HG03025 (cell line): ENCODE results near the gene SAMD8.
"Not testable (repeated sequence)": the region's sequence is repeated elsewhere in the genome, so short reads cannot be mapped to it uniquely, and the experiment has no call there.

Experiments
- ATAC-seq: cut with Tn5 transposase; IDR thresholded peaks from one replicate; pipeline ENCODE4 v1.9.1; 2021; ENCODE audit warnings: mild to moderate bottlenecking, moderate library complexity; ENCODE audit not compliant: unreplicated experiment, low FRiP score

Gene SAMD8

GRCh38 chr10:75210282-75211006 is 99.0 kb downstream of the SAMD8 start, which contains the start of gene VDAC2:
Gene VDAC2 (plus strand): TSS chr10:75210796. CDS start chr10:75211159, 363 bp downstream.
- ATAC-seq = peak; percentile 79

GRCh38 chr10:75211007-75211691 is 99.7 kb downstream of the SAMD8 start:
- no peak for ATAC-seq

- ATAC-seq = no peak
These were observed 100.9 kb downstream of the SAMD8 start for GRCh38 chr10:75212343-75212742.

GRCh38 chr10:75220274-75220673 is 108.8 kb downstream of the SAMD8 start:
- ATAC-seq = no peak

DNA sequence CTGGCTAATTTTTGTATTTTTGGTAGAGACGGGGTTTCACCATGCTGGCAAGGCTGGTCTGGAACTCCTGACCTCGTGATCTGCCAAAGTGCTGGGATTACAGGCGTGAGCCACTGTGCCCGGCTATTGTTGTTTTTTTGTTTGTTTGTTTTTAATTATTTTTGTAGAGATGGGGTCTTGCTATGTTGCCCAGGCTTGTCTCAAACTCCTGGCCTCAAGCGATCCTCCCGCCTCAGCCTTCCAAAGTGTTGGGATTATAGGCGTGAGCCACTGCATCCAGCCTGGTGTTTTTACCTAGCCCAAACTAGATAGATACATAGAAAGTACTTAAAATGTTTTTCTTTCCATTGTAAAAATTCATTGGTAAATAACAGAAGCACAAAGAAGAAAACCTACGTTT is 110.0 kb downstream of the SAMD8 start:
- ATAC-seq = not testable (repeated sequence)

DNA sequence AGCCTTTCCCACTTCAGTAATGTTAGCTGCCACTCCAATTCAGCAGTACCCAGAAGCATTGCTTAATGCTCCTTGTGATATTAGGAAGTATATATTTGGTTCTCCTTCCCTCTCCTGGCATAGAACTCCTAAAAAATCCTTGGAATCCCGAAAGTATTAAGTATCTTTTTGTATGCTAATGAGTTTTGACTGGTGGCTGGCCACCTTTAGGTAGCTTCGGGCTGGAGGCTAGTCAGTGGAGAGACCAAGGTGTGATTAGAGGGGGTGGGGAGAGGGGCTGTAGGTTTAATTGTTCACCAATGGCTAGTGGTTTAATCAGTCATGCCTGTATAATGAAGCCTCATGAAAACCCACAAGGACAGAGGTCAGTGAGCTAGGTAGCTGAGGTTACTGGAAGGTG is 112.1 kb downstream of the SAMD8 start:
- no peak for ATAC-seq

DNA sequence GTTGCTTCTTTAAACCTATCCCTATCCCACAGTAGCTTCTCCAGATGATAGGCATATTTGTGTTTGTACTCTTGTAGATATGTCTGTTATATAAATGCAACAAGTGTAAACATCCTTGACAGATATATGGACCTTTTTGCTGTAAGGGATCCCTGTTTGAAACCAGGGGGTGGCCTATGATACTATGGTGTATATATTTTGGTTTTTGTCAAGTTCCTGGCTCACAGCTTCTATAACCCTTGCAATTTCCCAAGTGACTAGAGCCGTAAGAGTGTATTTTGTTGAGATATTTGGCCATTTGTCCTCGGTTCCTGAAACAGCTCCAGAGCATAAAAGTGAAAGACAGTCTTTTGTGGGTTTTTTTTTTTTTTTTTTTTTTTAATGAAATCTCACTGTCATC is 114.6 kb downstream of the SAMD8 start:
- no peak for ATAC-seq

DNA sequence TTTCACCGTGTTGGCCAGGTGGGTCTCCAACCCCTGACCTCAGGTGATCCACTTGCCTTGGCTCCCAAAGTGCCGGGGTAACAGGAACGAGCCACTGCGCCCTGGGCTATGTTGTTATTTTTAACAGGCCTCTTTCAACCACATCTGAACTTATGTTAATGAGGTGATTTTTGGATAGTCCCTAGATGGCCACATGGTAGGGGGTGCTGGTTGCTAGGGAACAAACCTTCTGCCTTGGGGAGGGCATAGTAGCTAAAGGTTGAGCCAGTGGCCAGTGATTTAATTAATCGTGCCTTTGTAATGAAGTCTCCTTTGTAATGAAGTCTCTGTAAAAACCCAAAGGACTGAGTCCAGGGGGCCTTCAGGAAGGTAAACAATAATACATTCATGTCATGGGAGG is 115.2 kb downstream of the SAMD8 start:
- no peak for ATAC-seq

DNA sequence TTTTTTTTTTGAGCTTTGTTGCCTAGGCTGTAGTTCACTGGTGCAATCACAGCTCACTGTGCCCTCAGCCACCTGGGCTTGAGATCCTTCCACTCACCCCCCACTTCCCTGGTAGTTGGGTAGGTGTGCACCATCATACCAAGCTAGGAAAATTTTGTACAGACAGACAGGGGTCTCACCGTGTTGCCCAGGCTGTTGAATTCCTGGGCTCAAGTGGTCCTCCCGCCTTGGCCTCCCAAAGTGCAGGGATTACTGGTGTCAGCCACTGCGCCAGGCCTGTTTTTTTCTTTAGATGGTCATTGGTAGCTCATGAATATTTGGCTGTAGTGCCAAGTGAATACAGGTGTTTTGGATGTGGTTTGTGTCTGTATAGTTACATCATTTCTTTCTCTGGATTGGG is 116.8 kb downstream of the SAMD8 start:
- ATAC-seq = no peak

DNA sequence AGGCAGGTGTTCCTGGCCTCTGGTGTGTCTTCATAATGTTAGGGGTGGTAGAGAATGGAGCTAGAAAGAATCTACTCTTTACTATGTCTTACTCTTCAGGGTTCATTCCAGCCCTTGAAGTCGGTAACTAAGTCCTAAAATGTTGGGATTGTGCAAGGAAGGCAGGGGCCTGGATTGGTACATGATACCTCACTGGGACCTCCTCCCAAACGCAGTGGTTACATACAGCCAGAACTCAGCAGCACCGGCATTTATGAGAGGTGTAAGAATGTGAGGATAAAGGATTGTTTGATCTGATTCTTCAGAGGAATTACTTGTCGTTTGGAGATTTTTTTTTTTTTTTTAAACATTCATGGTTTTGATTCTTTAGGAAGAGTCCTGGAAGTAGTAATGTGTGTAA is 117.4 kb downstream of the SAMD8 start:
- ATAC-seq = no peak

- no peak for ATAC-seq
These were observed 118.5 kb downstream of the SAMD8 start for GRCh38 chr10:75229971-75230370.

DNA sequence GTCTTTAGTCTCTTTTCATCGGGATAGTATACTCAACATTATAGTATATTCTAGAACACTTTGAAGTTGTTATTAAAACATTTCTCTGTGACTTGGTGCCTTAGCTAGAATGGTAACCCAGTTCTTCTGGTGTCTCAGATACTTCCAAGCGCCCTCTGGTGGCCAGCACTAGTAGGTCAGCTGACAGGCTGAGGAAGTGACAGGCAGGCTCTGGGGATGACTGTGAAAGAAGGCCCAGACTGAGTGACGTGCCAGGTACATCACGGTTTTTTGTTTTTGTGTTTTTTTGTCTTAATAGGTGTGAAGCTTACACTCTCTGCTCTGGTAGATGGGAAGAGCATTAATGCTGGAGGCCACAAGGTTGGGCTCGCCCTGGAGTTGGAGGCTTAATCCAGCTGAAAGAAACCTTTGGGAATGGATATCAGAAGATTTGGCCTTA is 119.2 kb downstream of the SAMD8 start:
- no peak for ATAC-seq
